GM12864 (cell line): Measurements from ENCODE around the gene FCHO2.
"Not testable (repeated sequence)": the region's sequence is repeated elsewhere in the genome, so short reads cannot be mapped to it uniquely, and the experiment has no call there.

ENCODE experiments used
- DNase-seq: peaks from one replicate; pipeline ENCODE4 v3.0.0-alpha.2; 2011; ENCODE audit warnings: low read depth
- H3K4me3 ChIP-seq: 2 replicates; pipeline ENCODE4 v1.5.1; 2011; ENCODE audit warnings: mild to moderate bottlenecking, low read depth, low read length, control low read depth
- CTCF ChIP-seq: IDR thresholded peaks from 2 replicates; pipeline ENCODE4 v1.5.1; 2011; ENCODE audit warnings: low read depth, mild to moderate bottlenecking, moderate library complexity, low read length, control low read depth, inconsistent platforms; ENCODE audit errors: missing control alignments

The FCHO2 gene

GRCh38 chr5:72922422-72922821 lies 33.4 kb upstream of the FCHO2 start:
- H3K4me3 ChIP-seq = no peak overlapping the region
- DNase-seq = no peak

GRCh38 chr5:72925336-72926010 lies 30.4 kb upstream of the FCHO2 start:
- DNase-seq = no peak
- no peak for TF ChIP-seq CTCF
- H3K4me3 ChIP-seq = no peak overlapping the region

More at GRCh38 chr5:72922422-72922821, 33.4 kb upstream of the FCHO2 start:
- TF ChIP-seq CTCF = no peak

- not testable (repeated sequence) for DNase-seq, H3K4me3 ChIP-seq
Observed at GRCh38 chr5:72932686-72933085, 23.2 kb upstream of the FCHO2 start.

- not testable (repeated sequence) for H3K4me3 ChIP-seq, DNase-seq
Observed at GRCh38 chr5:72934953-72935725, 20.7 kb upstream of the FCHO2 start.

GRCh38 chr5:72936893-72937292 lies 18.9 kb upstream of the FCHO2 start:
- no peak overlapping the region for H3K4me3 ChIP-seq
- DNase-seq = no peak
- TF ChIP-seq CTCF = no peak

GRCh38 chr5:72937517-72938061 lies 18.3 kb upstream of the FCHO2 start:
- no peak for DNase-seq
- no peak overlapping the region for H3K4me3 ChIP-seq
- no peak for TF ChIP-seq CTCF

GRCh38 chr5:72938206-72938605 lies 17.6 kb upstream of the FCHO2 start:
- no peak for TF ChIP-seq CTCF
- H3K4me3 ChIP-seq = no peak overlapping the region
- no peak for DNase-seq

- H3K4me3 ChIP-seq = no peak overlapping the region
- no peak for TF ChIP-seq CTCF
- DNase-seq = no peak
Observed at GRCh38 chr5:72940082-72940481, 15.8 kb upstream of the FCHO2 start.
